MG63 (cell line): ENCODE data around the gene CHCHD10. TPM values are rescaled to one million over a fixed set of nuclear protein-coding genes. Genes with fewer than 3 reads are reported as not detected.
A peak's percentile ranks its signal among the peaks of the same experiment; 100 is the strongest.

Source experiments
- DNase-seq: peaks from one replicate; pipeline ENCODE4 v3.0.0-alpha.2; 2020
- H3K27me3 ChIP-seq: fragments of 250-450 bp; sonication (Bioruptor Pico); 2 replicates; pipeline ENCODE4 v1.5.1; 2020; ENCODE audit warnings: mild to moderate bottlenecking, moderate library complexity
- H3K36me3 ChIP-seq: fragments of 250-450 bp; sonication (Bioruptor Pico); 2 replicates; pipeline ENCODE4 v1.5.1; 2020; ENCODE audit warnings: mild to moderate bottlenecking, moderate library complexity
- H3K4me3 ChIP-seq: fragments of 250-450 bp; sonication (Bioruptor Pico); 2 replicates; pipeline ENCODE4 v1.5.1; 2020; ENCODE audit warnings: mild to moderate bottlenecking, moderate library complexity
- H3K9me3 ChIP-seq: fragments of 250-450 bp; sonication (Bioruptor Pico); 2 replicates; pipeline ENCODE4 v1.5.1; 2020; ENCODE audit warnings: mild to moderate bottlenecking, moderate library complexity
- total RNA-seq: library from RNA; depleted of rRNA; stranded (reverse); fragments of >200 nt; shearing (Covaris generic); gene quantifications from 2 replicates; pipeline ENCODE4 v1.2.3, GENCODE V29; 2014; ENCODE audit warnings: low replicate concordance

The CHCHD10 gene
- total RNA-seq, 1 experiment from 2014 or later = 0.26 TPM

GRCh38 chr22:23790819-23791737, 23.3 kb upstream of the CHCHD10 start:
- peaks cover 46% of the 10 kb centered on the region for H3K36me3 ChIP-seq
- DNase-seq = no peak
- H3K27me3 ChIP-seq = no peaks in the 10 kb centered on the region
- no peaks in the 10 kb centered on the region for H3K9me3 ChIP-seq
- H3K4me3 ChIP-seq = no peak overlapping the region

GRCh38 chr22:23789638-23790037, 21.9 kb upstream of the CHCHD10 start:
- H3K27me3 ChIP-seq = no peaks in the 10 kb centered on the region
- peaks cover 35% of the 10 kb centered on the region for H3K36me3 ChIP-seq
- H3K4me3 ChIP-seq = no peak overlapping the region
- no peaks in the 10 kb centered on the region for H3K9me3 ChIP-seq
- DNase-seq = no peak

- no peaks in the 10 kb centered on the region for H3K27me3 ChIP-seq
- no peak overlapping the region for H3K4me3 ChIP-seq
- H3K9me3 ChIP-seq = no peaks in the 10 kb centered on the region
- peaks cover 31% of the 10 kb centered on the region for H3K36me3 ChIP-seq
- DNase-seq = no peak
These were observed 21.3 kb upstream of the CHCHD10 start for GRCh38 chr22:23789121-23789520.

GRCh38 chr22:23787910-23788309, 20.1 kb upstream of the CHCHD10 start:
- peaks cover 21% of the 10 kb centered on the region for H3K36me3 ChIP-seq
- no peaks in the 10 kb centered on the region for H3K27me3 ChIP-seq
- DNase-seq = no peak
- H3K9me3 ChIP-seq = no peaks in the 10 kb centered on the region
- H3K4me3 ChIP-seq = peak overlapping the region; percentile 91

- Histone ChIP-seq H3K36me3 (peaks cover 18% of the 10 kb centered on the region), H3K27me3 (no peaks in the 10 kb centered on the region), H3K9me3 (no peaks in the 10 kb centered on the region), H3K4me3 (peak overlapping the region; percentile 91)
- DNase-seq = no peak
These were observed 19.8 kb upstream of the CHCHD10 start for GRCh38 chr22:23787600-23787896.

- Histone ChIP-seq H3K36me3 (peaks cover 16% of the 10 kb centered on the region), H3K9me3 (no peaks in the 10 kb centered on the region), H3K27me3 (no peaks in the 10 kb centered on the region), H3K4me3 (peak within 1 kb of the TSS; percentile 91)
- DNase-seq = peak; percentile 87
These were observed 19.2 kb upstream of the CHCHD10 start, which contains the start of gene SMARCB1 for GRCh38 chr22:23786752-23787599. TSS of gene SMARCB1 (plus strand) at chr22:23786966. CDS start at chr22:23787170, 204 bp downstream.

GRCh38 chr22:23786261-23786710, 18.5 kb upstream of the CHCHD10 start:
- H3K9me3 ChIP-seq = no peaks in the 10 kb centered on the region

GRCh38 chr22:23784215-23784732, 16.5 kb upstream of the CHCHD10 start:
- no peak for DNase-seq
- Histone ChIP-seq H3K27me3 (no peaks in the 10 kb centered on the region), H3K4me3 (no peak overlapping the region), H3K9me3 (no peaks in the 10 kb centered on the region), H3K36me3 (peaks cover 8% of the 10 kb centered on the region)

More at GRCh38 chr22:23786261-23786710, 18.5 kb upstream of the CHCHD10 start:
- peak overlapping the region; percentile 91 for H3K4me3 ChIP-seq
- H3K27me3 ChIP-seq = no peaks in the 10 kb centered on the region
- no peak for DNase-seq
- H3K36me3 ChIP-seq = peaks cover 12% of the 10 kb centered on the region

- no peak overlapping the region for H3K4me3 ChIP-seq
- H3K9me3 ChIP-seq = no peaks in the 10 kb centered on the region
- no peaks in the 10 kb centered on the region for H3K27me3 ChIP-seq
- no peak for DNase-seq
- H3K36me3 ChIP-seq = peaks cover 1% of the 10 kb centered on the region; the same call in 1 of the 2 replicates
These were observed 15.7 kb upstream of the CHCHD10 start for GRCh38 chr22:23783265-23784150.

GRCh38 chr22:23782703-23783102, 14.9 kb upstream of the CHCHD10 start:
- Histone ChIP-seq H3K36me3 (no peaks in the 10 kb centered on the region; the same call in 1 of the 2 replicates), H3K4me3 (no peak overlapping the region), H3K9me3 (no peaks in the 10 kb centered on the region), H3K27me3 (no peaks in the 10 kb centered on the region)
- DNase-seq = no peak

- no peak for DNase-seq
- Histone ChIP-seq H3K4me3 (no peak overlapping the region), H3K9me3 (no peaks in the 10 kb centered on the region), H3K27me3 (no peaks in the 10 kb centered on the region), H3K36me3 (no peaks in the 10 kb centered on the region)
These were observed 14.5 kb upstream of the CHCHD10 start for GRCh38 chr22:23782252-23782651.

- DNase-seq = peak; percentile 86
- H3K36me3 ChIP-seq = no peaks in the 10 kb centered on the region
These were observed 13.9 kb upstream of the CHCHD10 start for GRCh38 chr22:23781511-23782183.

GRCh38 chr22:23781065-23781464, 13.3 kb upstream of the CHCHD10 start:
- Histone ChIP-seq H3K9me3 (no peaks in the 10 kb centered on the region), H3K27me3 (no peaks in the 10 kb centered on the region), H3K36me3 (no peaks in the 10 kb centered on the region), H3K4me3 (no peak overlapping the region)
- no peak for DNase-seq

More at GRCh38 chr22:23781511-23782183, 13.9 kb upstream of the CHCHD10 start:
- H3K27me3 ChIP-seq = no peaks in the 10 kb centered on the region
- H3K4me3 ChIP-seq = no peak overlapping the region
- no peaks in the 10 kb centered on the region for H3K9me3 ChIP-seq

- DNase-seq = no peak
- Histone ChIP-seq H3K36me3 (no peaks in the 10 kb centered on the region), H3K4me3 (no peak overlapping the region), H3K9me3 (no peaks in the 10 kb centered on the region), H3K27me3 (no peaks in the 10 kb centered on the region)
These were observed 12.5 kb upstream of the CHCHD10 start for GRCh38 chr22:23780146-23780748.

GRCh38 chr22:23779731-23780130, 12.0 kb upstream of the CHCHD10 start:
- Histone ChIP-seq H3K36me3 (no peaks in the 10 kb centered on the region), H3K4me3 (no peak overlapping the region), H3K9me3 (no peaks in the 10 kb centered on the region), H3K27me3 (no peaks in the 10 kb centered on the region)
- no peak for DNase-seq
